SK-N-MC (cell line): ENCODE data around the gene SPAG8.

ENCODE experiments used
- DNase-seq: peaks from one replicate; pipeline ENCODE4 v3.0.0-alpha.2; 2011; ENCODE audit warnings: low read depth, low spot score
- H3K27ac ChIP-seq: fragments of 200-600 bp; sonication (generic); 2 replicates; pipeline ENCODE4 v1.5.1; 2016; ENCODE audit warnings: mixed run types
- H3K36me3 ChIP-seq: fragments of 200-600 bp; sonication (generic); 2 replicates; pipeline ENCODE4 v1.6.1; 2017; ENCODE audit warnings: antibody characterized with exemption, low read length, mixed read lengths; ENCODE audit not compliant: insufficient read depth
- H3K4me3 ChIP-seq: fragments of 200-600 bp; sonication (generic); 2 replicates; pipeline ENCODE4 v1.5.1; 2016
- H3K9ac ChIP-seq: fragments of 200-600 bp; sonication (generic); 2 replicates; pipeline ENCODE4 v1.8.0; 2017; ENCODE audit warnings: mixed run types, mixed read lengths; ENCODE audit not compliant: insufficient read length
- H3K9me3 ChIP-seq: fragments of 200-600 bp; sonication (generic); 2 replicates; pipeline ENCODE4 v1.6.1; 2017; ENCODE audit warnings: low read depth, mild to moderate bottlenecking, antibody characterized with exemption, low read length, moderate library complexity, mixed read lengths
- EZH2 ChIP-seq: fragments of 200-600 bp; sonication (generic); IDR thresholded peaks from one replicate; pipeline ENCODE4 v1.6.1; 2017; ENCODE audit warnings: antibody characterized with exemption
- FOXP2 ChIP-seq: optimal IDR thresholded peaks from 2 replicates; pipeline ENCODE3; 2011; ENCODE audit warnings: mild to moderate bottlenecking, moderate library complexity; ENCODE audit not compliant: insufficient read depth; ENCODE audit errors: extremely low read length, control extremely low read depth
- POLR2AphosphoS5 ChIP-seq: IDR thresholded peaks from 2 replicates; pipeline ENCODE4 v1.6.1; 2012; ENCODE audit warnings: mild to moderate bottlenecking, low read depth, low read length, borderline replicate concordance

Gene SPAG8, protein sequence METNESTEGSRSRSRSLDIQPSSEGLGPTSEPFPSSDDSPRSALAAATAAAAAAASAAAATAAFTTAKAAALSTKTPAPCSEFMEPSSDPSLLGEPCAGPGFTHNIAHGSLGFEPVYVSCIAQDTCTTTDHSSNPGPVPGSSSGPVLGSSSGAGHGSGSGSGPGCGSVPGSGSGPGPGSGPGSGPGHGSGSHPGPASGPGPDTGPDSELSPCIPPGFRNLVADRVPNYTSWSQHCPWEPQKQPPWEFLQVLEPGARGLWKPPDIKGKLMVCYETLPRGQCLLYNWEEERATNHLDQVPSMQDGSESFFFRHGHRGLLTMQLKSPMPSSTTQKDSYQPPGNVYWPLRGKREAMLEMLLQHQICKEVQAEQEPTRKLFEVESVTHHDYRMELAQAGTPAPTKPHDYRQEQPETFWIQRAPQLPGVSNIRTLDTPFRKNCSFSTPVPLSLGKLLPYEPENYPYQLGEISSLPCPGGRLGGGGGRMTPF

DNA sequence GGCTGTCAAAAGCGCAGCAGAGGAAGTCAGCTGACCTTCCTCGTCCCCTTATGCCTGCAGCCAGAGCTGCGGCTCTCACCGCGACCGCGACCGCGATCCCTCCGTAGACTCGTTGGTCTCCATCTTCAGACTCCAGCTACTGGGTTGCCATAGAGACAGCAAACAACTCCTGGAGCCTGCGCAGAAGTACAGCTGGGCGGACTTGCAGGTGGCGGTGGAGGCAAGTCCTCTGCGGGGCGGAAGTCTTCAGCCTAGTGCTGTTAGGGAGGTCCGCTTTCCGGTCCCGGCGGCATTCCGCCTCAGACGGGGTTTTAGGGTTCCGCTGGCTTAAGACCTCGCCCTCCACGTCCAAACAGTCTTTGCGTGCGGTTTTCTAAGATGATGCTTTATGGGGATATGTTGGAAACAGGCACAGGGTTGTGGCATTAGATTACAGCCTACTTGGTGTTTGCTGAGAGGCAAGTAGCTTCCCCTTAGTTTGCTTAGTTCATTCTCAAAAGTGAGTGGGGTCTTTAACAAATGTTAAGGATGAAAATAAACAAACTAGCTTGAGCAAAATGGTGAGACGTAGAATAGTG is at the start of gene SPAG8:
TSS of gene SPAG8 (minus strand) at position 238 of the 578 bp plus-strand sequence. CDS start at position 123, 115 bp downstream.
- TF ChIP-seq POLR2AphosphoS5 (peak; percentile 60), EZH2 (no peak), FOXP2 (peak; percentile 80)
- peak within 1 kb of the TSS; percentile 73 for H3K4me3 ChIP-seq
- H3K9ac ChIP-seq = peak within 1 kb of the TSS; percentile 67
- H3K27ac ChIP-seq = peak within 1 kb of the TSS; percentile 51; the same call in 1 of the 2 replicates
- H3K36me3 ChIP-seq = no peaks in the 10 kb centered on the region
- no peaks in the 10 kb centered on the region for H3K9me3 ChIP-seq
- no peak for DNase-seq

DNA sequence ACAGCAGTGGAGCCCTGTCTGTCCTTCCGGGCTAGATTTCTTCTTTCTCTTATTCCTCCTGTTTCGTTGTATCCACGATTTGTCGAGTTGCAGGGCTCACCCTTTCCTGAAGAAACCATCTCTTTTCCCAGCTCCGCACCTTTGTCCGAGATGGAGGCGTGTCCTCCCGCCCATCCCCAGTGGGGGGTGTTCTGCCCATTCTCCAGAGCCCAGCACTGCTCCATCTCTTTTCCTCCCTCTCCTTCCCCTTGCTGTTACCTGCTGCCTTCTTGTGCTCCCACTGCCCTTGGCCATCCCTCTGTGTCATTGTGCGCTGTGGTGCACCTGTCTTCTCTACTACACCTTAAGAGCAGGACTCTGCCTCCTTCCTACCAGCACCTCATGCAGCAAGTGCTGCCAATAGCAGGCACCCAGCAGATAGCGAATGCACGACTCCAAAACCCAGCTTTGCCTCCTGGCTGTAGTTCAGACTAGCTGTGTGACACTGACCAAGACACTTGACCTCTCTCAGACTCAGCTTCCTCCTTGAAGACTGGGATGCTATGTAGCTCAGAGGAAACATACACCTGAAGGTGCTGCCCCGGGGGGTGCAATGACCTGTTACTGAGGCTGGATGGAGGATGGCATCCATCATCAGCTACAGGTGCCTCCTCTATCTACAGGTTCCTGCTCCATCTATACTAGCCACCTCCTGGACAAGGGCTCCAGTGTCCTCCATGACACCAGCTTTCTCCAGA is 49.3 kb upstream of the SPAG8 start:
- Histone ChIP-seq H3K27ac (no peak overlapping the region), H3K9ac (no peak overlapping the region), H3K9me3 (no peaks in the 10 kb centered on the region), H3K36me3 (no peaks in the 10 kb centered on the region), H3K4me3 (no peak overlapping the region)
- DNase-seq = no peak
- TF ChIP-seq FOXP2 (no peak), POLR2AphosphoS5 (no peak), EZH2 (no peak)

DNA sequence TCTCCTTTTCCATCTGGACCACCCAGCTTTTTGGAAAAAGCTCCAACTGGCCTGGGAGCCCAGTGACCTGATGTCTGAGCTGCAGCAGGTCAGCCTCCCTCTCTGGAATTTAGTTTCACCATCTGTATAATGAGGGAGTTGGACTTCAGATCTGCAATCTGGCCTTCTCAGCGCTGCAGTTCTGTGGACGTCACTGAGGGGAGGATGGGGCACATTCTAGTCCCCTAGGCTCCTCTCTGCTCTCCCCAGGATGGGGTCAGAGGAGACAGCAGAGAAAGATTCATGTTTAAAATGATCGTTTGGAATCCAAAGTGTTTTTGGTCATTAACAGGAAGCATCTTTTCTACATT is 47.9 kb upstream of the SPAG8 start:
- no peak overlapping the region for H3K9ac ChIP-seq
- no peak for TF ChIP-seq FOXP2
- no peak for TF ChIP-seq EZH2

DNA sequence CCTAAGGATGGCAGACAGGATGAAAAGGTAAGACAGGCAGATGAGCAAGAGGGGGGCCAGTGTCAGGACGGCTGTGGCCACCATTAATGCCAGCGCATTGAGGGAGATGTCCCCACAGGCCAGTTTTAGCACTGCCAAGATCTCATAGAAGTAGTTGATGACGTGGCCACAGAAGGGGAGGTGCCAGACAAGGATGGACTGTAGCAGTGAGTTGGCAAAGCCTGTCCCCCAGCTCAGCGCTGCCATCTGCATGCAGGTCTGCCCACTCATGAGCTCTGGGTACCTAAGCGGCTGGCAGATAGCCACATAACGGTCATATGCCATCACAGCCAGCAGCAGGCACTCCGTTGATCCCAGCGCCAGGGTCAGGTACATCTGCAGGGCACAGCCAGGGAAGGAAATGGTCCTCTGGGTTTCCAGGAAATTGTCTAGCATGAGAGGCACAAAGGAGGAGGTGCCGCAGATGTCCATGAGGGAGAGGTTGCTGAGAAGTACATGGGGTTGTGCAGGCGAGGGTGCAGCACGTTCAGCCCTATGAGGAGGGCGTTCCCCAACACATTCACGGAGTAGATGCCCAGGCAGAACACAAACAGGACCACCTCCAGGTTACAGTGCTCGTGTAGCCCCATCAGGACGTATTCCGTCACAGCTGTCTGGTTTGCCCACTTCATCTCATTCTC is 47.4 kb upstream of the SPAG8 start:
- no peak overlapping the region for H3K4me3 ChIP-seq
- no peak overlapping the region for H3K9ac ChIP-seq
- H3K36me3 ChIP-seq = no peaks in the 10 kb centered on the region
- no peak for DNase-seq
- H3K27ac ChIP-seq = no peak overlapping the region
- TF ChIP-seq EZH2 = no peak
- no peak for TF ChIP-seq POLR2AphosphoS5
- TF ChIP-seq FOXP2 = no peak
- no peaks in the 10 kb centered on the region for H3K9me3 ChIP-seq

More for the DNA sequence above, 47.9 kb upstream of the SPAG8 start:
- H3K9me3 ChIP-seq = no peaks in the 10 kb centered on the region
- H3K27ac ChIP-seq = no peak overlapping the region
- H3K4me3 ChIP-seq = no peak overlapping the region
- DNase-seq = no peak
- no peaks in the 10 kb centered on the region for H3K36me3 ChIP-seq

DNA sequence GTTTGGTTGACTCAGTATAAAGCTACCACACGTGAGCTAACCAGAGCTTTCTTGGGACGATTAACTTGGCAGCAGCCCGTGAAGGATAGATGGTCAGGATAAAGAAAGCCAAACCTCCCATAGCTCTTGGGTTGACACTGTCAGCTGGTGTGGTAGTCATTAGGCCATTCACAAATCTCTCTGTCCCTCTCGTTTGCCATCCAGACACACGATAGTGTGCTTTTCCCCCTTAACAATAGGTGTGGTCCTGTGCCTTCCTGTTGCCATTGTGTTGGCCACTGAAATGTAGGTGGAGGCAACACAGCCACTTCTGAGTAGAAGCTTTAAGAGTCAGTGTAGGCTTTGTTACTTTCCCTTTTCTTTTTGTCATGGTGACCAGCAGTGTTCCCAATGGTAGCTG is 46.4 kb upstream of the SPAG8 start:
- DNase-seq = no peak
- TF ChIP-seq FOXP2 (no peak), EZH2 (no peak), POLR2AphosphoS5 (no peak)
- Histone ChIP-seq H3K36me3 (no peaks in the 10 kb centered on the region), H3K9ac (no peak overlapping the region), H3K27ac (no peak overlapping the region), H3K9me3 (no peaks in the 10 kb centered on the region), H3K4me3 (no peak overlapping the region)

DNA sequence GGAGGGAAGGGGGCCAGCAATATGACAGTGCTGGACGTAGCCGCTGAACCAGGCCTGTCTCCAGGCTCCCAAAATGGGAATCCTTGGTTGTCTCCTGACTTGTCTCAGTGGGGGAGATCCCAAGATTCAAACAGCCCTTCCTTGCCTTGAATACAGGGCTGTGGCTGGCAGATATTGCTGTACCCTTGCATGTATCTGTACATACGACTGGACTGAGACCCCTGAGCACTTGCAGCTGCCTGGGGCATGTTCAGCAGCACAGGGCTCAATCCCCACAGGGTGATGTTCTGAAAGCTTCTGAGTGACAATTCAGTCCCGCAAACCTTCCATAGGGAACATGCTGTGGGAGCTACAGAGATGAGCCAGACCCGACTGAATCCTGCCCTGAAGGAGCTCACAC is 44.8 kb upstream of the SPAG8 start:
- Histone ChIP-seq H3K9ac (no peak overlapping the region), H3K9me3 (no peaks in the 10 kb centered on the region), H3K4me3 (no peak overlapping the region), H3K36me3 (no peaks in the 10 kb centered on the region), H3K27ac (no peak overlapping the region)
- TF ChIP-seq EZH2 (no peak), POLR2AphosphoS5 (no peak), FOXP2 (no peak)
- no peak for DNase-seq

DNA sequence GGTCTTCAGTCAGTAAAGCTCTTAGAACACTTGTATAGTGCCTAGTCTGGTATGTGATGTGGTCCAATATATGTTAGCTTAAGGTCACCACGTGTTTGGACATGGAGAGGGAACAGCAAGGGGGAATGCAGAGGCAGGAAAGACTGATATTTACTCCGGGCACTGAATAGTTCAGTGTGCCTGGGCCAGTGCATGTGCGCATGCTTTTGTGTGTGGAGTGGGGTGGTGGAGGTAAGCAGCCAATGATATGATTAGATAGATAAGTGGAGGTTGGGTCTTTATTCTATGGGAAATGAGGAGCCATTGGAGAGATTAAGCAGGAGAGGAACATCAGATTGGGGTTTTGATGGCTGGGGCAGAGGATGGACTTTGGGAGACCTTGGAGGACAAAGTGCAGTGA is 44.1 kb upstream of the SPAG8 start:
- no peaks in the 10 kb centered on the region for H3K9me3 ChIP-seq
- DNase-seq = no peak
- H3K4me3 ChIP-seq = no peak overlapping the region
- no peaks in the 10 kb centered on the region for H3K36me3 ChIP-seq
- H3K27ac ChIP-seq = no peak overlapping the region
- TF ChIP-seq FOXP2 (no peak), EZH2 (no peak), POLR2AphosphoS5 (no peak)
- no peak overlapping the region for H3K9ac ChIP-seq
